ENCODE measurements around the gene SLC38A3. TPM values are rescaled to one million over a fixed set of nuclear protein-coding genes. Genes with fewer than 3 reads are reported as not detected.
"Not testable (repeated sequence)": the region's sequence is repeated elsewhere in the genome, so short reads cannot be mapped to it uniquely, and the experiment has no call there.

The SLC38A3 gene
- polyA plus RNA-seq, 2 donors = 0.08 to 0.11 TPM

GRCh38 chr3:50260027-50260941 is 55.2 kb downstream of the SLC38A3 start:
- WGBS, 2 donors = 2 to 4% methylated on average over 49 to 70 of the region's 70 CpGs
- Histone ChIP-seq H3K36me3 (ENCODE audit: control insufficient read depth in 2 of 2, insufficient read depth in 2 of 2, low read length in 1 of 2) (peaks cover 16 to 21% of the 10 kb centered on the region in 2 donors), H3K4me3 (ENCODE audit: low read depth in 1 of 2, low read length in 2 of 2) (peak overlapping the region; percentile 33 to 50), H3K27ac (ENCODE audit: low read depth in 2 of 2, low read length in 1 of 2) (peak overlapping the region; percentile 85 to 90), H3K27me3 (ENCODE audit: control insufficient read depth in 1 of 2, insufficient read depth in 2 of 2, low read length in 2 of 2) (no peaks in the 10 kb centered on the region), H3K4me1 (ENCODE audit: control insufficient read depth in 2 of 2, insufficient read depth in 2 of 2, low read length in 1 of 2) (peaks cover 0 to 15% of the 10 kb centered on the region in 2 donors), H3K9me3 (ENCODE audit: control insufficient read depth in 2 of 2, insufficient read depth in 1 of 2, low read depth in 1 of 2, low read length in 1 of 2) (no peaks in the 10 kb centered on the region)

DNA sequence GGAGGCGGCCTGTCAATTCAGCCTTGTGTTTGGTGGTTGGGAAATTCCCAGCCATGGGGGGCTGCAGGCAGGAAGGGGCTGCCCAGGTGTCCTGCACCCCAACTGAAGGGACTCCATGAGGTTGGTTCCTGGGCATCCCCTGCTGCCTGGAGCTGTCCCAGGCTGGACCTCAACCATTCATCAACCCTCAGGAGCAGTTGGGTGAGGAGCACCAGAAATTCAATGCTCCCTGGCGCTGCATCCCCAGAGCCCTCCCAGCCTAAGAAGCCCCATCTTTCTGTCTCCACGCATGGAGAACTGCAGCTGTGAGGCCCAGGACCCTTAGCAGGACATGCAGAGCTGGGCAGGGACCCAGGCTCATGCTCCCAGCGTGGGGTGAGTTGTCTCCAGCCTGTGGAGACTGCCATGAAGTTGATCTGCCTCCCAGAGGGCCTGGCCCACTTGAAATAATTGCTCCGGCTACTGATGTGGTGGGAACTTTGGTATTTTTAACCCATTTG is 55.9 kb downstream of the SLC38A3 start:
- Histone ChIP-seq H3K27me3 (ENCODE audit: control insufficient read depth in 1 of 2, insufficient read depth in 2 of 2, low read length in 2 of 2) (no peaks in the 10 kb centered on the region), H3K36me3 (ENCODE audit: control insufficient read depth in 2 of 2, insufficient read depth in 2 of 2, low read length in 1 of 2) (peaks cover 16 to 21% of the 10 kb centered on the region in 2 donors), H3K9me3 (ENCODE audit: control insufficient read depth in 2 of 2, insufficient read depth in 1 of 2, low read depth in 1 of 2, low read length in 1 of 2) (no peaks in the 10 kb centered on the region), H3K4me1 (ENCODE audit: control insufficient read depth in 2 of 2, insufficient read depth in 2 of 2, low read length in 1 of 2) (peaks cover 0 to 15% of the 10 kb centered on the region in 2 donors), H3K27ac (ENCODE audit: low read depth in 2 of 2, low read length in 1 of 2) (peak overlapping the region; percentile 85 to 90), H3K4me3 (ENCODE audit: low read depth in 1 of 2, low read length in 2 of 2) (no peak overlapping the region)
- WGBS, 2 donors = 76 to 78% methylated on average over 5 of the region's 5 CpGs

DNA sequence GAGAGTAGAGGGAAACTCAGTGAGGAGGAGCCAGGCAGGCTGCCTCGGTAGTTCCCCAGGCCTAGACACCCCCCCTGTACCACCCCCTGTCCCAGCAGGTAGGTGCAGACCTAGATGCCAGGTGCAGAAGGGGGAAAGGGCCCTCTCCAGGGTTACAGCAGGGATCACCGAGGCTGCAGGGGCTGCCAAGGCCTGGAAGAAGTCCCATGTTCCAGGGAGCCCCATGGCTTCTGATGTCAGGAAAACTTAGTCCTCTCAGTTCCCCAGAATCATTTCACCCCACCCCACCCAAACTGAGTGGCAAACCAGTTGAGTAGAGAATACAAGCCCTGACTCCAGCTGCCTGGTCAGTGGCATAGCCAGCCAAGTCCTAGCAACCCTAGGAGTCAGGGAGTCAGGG is 56.4 kb downstream of the SLC38A3 start:
- Histone ChIP-seq H3K4me1 (ENCODE audit: control insufficient read depth in 2 of 2, insufficient read depth in 2 of 2, low read length in 1 of 2) (peaks cover 0 to 15% of the 10 kb centered on the region in 2 donors), H3K27me3 (ENCODE audit: control insufficient read depth in 1 of 2, insufficient read depth in 2 of 2, low read length in 2 of 2) (no peaks in the 10 kb centered on the region), H3K27ac (ENCODE audit: low read depth in 2 of 2, low read length in 1 of 2) (peak overlapping the region; percentile 85 to 90), H3K9me3 (ENCODE audit: control insufficient read depth in 2 of 2, insufficient read depth in 1 of 2, low read depth in 1 of 2, low read length in 1 of 2) (no peaks in the 10 kb centered on the region), H3K4me3 (ENCODE audit: low read depth in 1 of 2, low read length in 2 of 2) (no peak overlapping the region), H3K36me3 (ENCODE audit: control insufficient read depth in 2 of 2, insufficient read depth in 2 of 2, low read length in 1 of 2) (peaks cover 11 to 16% of the 10 kb centered on the region in 2 donors)
- WGBS, 2 donors = 51 to 71% methylated on average over 2 of the region's 2 CpGs

DNA sequence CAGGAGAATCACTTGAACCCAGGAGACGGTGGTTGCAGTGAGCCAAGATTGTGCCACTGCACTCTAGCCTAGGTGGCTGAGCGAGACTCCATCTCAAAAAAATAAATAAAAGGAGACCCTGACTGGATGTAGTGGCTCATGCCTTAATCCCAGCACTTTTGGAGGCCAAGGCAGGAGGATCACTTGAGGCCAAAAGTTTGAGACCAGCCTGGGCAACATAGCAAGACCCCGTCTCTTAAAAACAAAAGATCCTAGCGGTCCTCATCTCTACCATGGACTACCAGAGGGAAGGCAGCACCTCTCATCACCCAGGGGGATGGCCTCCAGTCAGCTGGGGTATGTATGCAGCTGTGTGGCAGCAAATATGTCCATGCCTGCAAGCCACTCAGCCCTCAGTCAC is 57.1 kb downstream of the SLC38A3 start:
- H3K27ac ChIP-seq (ENCODE audit: low read depth in 2 of 2, low read length in 1 of 2); H3K4me3 ChIP-seq (ENCODE audit: low read depth in 1 of 2, low read length in 2 of 2); H3K9me3 ChIP-seq (ENCODE audit: control insufficient read depth in 2 of 2, insufficient read depth in 1 of 2, low read depth in 1 of 2, low read length in 1 of 2); H3K27me3 ChIP-seq (ENCODE audit: control insufficient read depth in 1 of 2, insufficient read depth in 2 of 2, low read length in 2 of 2); H3K36me3 ChIP-seq (ENCODE audit: control insufficient read depth in 2 of 2, insufficient read depth in 2 of 2, low read length in 1 of 2): not testable (repeated sequence)
- peaks cover 0 to 15% of the 10 kb centered on the region in 2 donors for H3K4me1 ChIP-seq (ENCODE audit: control insufficient read depth in 2 of 2, insufficient read depth in 2 of 2, low read length in 1 of 2)
- 94 to 97% methylated on average over 4 of the region's 4 CpGs for WGBS, 2 donors

GRCh38 chr3:50262778-50263177 is 57.7 kb downstream of the SLC38A3 start:
- Histone ChIP-seq H3K9me3 (ENCODE audit: control insufficient read depth in 2 of 2, insufficient read depth in 1 of 2, low read depth in 1 of 2, low read length in 1 of 2) (no peaks in the 10 kb centered on the region), H3K36me3 (ENCODE audit: control insufficient read depth in 2 of 2, insufficient read depth in 2 of 2, low read length in 1 of 2) (peaks cover 2 to 6% of the 10 kb centered on the region in 2 donors), H3K4me3 (ENCODE audit: low read depth in 1 of 2, low read length in 2 of 2) (no peak overlapping the region), H3K4me1 (ENCODE audit: control insufficient read depth in 2 of 2, insufficient read depth in 2 of 2, low read length in 1 of 2) (peaks cover under 1 to 17% of the 10 kb centered on the region in 2 donors), H3K27me3 (ENCODE audit: control insufficient read depth in 1 of 2, insufficient read depth in 2 of 2, low read length in 2 of 2) (no peaks in the 10 kb centered on the region), H3K27ac (ENCODE audit: low read depth in 2 of 2, low read length in 1 of 2) (peak overlapping the region in 1 of 2 donors; percentile 5)
- WGBS, 2 donors = 85% methylated on average over 7 of the region's 7 CpGs

GRCh38 chr3:50263478-50264382 is 58.7 kb downstream of the SLC38A3 start:
- Histone ChIP-seq H3K27me3 (ENCODE audit: control insufficient read depth in 1 of 2, insufficient read depth in 2 of 2, low read length in 2 of 2) (no peaks in the 10 kb centered on the region), H3K27ac (ENCODE audit: low read depth in 2 of 2, low read length in 1 of 2) (peak overlapping the region; percentile 69 to 84), H3K36me3 (ENCODE audit: control insufficient read depth in 2 of 2, insufficient read depth in 2 of 2, low read length in 1 of 2) (no peaks in the 10 kb centered on the region), H3K4me1 (ENCODE audit: control insufficient read depth in 2 of 2, insufficient read depth in 2 of 2, low read length in 1 of 2) (peaks cover 3 to 26% of the 10 kb centered on the region in 2 donors), H3K4me3 (ENCODE audit: low read depth in 1 of 2, low read length in 2 of 2) (no peak overlapping the region), H3K9me3 (ENCODE audit: control insufficient read depth in 2 of 2, insufficient read depth in 1 of 2, low read depth in 1 of 2, low read length in 1 of 2) (no peaks in the 10 kb centered on the region)
- 58 to 60% methylated on average over 6 of the region's 6 CpGs for WGBS, 2 donors

DNA sequence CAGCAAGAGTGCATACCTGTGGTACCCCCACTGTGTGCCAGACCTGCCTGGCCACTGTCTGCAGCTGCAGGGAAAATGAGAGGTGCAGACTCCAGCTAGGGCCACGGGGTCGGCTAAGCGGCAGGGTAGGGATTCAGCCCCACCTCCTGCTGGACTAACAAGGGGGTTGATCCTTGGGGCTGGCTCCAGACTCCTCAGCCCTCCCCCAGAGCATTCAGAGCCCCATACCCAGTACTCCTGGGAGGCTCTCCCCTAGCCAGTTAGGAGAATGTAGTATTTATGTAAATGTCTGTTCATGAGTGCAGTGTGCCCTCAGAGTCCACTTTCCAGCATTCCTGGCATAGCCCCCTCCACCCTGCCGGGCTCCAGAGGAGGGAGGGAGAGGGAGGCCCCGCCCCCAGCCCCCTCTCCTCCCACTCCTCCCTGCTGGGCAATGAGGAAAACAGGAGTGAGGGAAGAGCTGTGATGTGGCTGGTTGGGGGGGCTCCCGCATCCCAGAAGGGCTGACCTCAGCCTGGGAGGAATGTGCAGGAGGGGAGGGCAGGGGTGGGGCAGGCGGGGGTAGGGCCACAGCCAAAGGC is 59.4 kb downstream of the SLC38A3 start:
- WGBS, 2 donors = 26 to 35% methylated on average over 7 of the region's 7 CpGs
- peaks cover 9 to 30% of the 10 kb centered on the region in 2 donors for H3K4me1 ChIP-seq (ENCODE audit: control insufficient read depth in 2 of 2, insufficient read depth in 2 of 2, low read length in 1 of 2)
- no peaks in the 10 kb centered on the region for H3K9me3 ChIP-seq (ENCODE audit: control insufficient read depth in 2 of 2, insufficient read depth in 1 of 2, low read depth in 1 of 2, low read length in 1 of 2)
- H3K27me3 ChIP-seq (ENCODE audit: control insufficient read depth in 1 of 2, insufficient read depth in 2 of 2, low read length in 2 of 2) = no peaks in the 10 kb centered on the region
- peak overlapping the region; percentile 69 to 84 for H3K27ac ChIP-seq (ENCODE audit: low read depth in 2 of 2, low read length in 1 of 2)
- H3K36me3 ChIP-seq (ENCODE audit: control insufficient read depth in 2 of 2, insufficient read depth in 2 of 2, low read length in 1 of 2) = no peaks in the 10 kb centered on the region
- no peak overlapping the region for H3K4me3 ChIP-seq (ENCODE audit: low read depth in 1 of 2, low read length in 2 of 2)

DNA sequence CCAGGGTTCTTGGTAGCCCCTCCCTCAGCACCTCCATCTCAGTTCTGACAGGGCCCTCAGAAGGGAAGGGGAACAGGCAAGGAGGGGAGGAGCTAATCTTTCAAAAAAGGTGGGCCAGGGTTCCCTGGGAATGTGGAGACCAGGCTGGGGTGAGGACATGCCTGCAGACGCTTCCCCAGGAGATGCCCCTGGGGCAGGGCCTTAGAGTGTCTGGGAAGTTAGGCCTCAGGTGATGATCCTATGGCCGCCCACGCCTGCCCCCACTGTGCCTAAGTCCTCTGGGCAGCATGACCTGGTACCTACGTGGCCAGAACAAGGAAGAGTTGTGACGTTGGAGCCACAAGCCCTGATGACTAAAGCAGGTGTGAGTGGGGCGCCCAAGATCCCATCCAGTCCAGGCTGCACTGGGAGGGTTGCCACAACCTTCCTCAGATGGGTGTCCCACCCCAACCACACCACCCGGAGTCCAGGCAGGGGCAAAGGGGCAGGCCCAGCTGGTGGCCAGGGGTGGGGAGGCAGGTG is 60.0 kb downstream of the SLC38A3 start:
- Histone ChIP-seq H3K27ac (ENCODE audit: low read depth in 2 of 2, low read length in 1 of 2) (peak overlapping the region; percentile 84 to 88), H3K4me1 (ENCODE audit: control insufficient read depth in 2 of 2, insufficient read depth in 2 of 2, low read length in 1 of 2) (peaks cover 12 to 32% of the 10 kb centered on the region in 2 donors)
- WGBS, 2 donors = 65 to 66% methylated on average over 7 of the region's 7 CpGs

DNA sequence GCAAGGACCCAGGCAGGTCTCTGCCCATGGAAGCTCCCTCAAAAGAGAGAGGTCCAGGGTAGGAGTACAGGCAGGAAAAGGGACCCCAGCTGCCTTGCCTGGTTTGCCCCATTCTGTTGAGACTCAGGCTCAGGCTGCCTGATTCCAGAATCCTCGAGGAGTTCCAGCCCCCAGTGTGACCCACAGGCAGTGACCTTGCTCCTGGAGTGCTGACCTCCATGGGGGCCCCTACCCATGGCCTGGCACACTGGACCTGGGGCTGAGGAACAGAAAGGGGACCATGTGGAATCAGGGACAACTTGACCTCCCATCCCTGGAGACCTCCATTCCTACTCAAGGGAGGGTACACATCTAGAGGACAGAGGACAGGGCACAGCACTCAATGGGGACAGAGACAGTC is 60.5 kb downstream of the SLC38A3 start:
- Histone ChIP-seq H3K27ac (ENCODE audit: low read depth in 2 of 2, low read length in 1 of 2) (peak overlapping the region; percentile 84 to 88), H3K36me3 (ENCODE audit: control insufficient read depth in 2 of 2, insufficient read depth in 2 of 2, low read length in 1 of 2) (no peaks in the 10 kb centered on the region), H3K27me3 (ENCODE audit: control insufficient read depth in 1 of 2, insufficient read depth in 2 of 2, low read length in 2 of 2) (no peaks in the 10 kb centered on the region), H3K9me3 (ENCODE audit: control insufficient read depth in 2 of 2, insufficient read depth in 1 of 2, low read depth in 1 of 2, low read length in 1 of 2) (no peaks in the 10 kb centered on the region), H3K4me1 (ENCODE audit: control insufficient read depth in 2 of 2, insufficient read depth in 2 of 2, low read length in 1 of 2) (peaks cover 13 to 30% of the 10 kb centered on the region in 2 donors), H3K4me3 (ENCODE audit: low read depth in 1 of 2, low read length in 2 of 2) (no peak overlapping the region)
- WGBS, 2 donors = 57 to 67% methylated on average over 1 of the region's 1 CpG

More for the DNA sequence above, 60.0 kb downstream of the SLC38A3 start:
- Histone ChIP-seq H3K36me3 (ENCODE audit: control insufficient read depth in 2 of 2, insufficient read depth in 2 of 2, low read length in 1 of 2) (no peaks in the 10 kb centered on the region), H3K9me3 (ENCODE audit: control insufficient read depth in 2 of 2, insufficient read depth in 1 of 2, low read depth in 1 of 2, low read length in 1 of 2) (no peaks in the 10 kb centered on the region), H3K4me3 (ENCODE audit: low read depth in 1 of 2, low read length in 2 of 2) (no peak overlapping the region), H3K27me3 (ENCODE audit: control insufficient read depth in 1 of 2, insufficient read depth in 2 of 2, low read length in 2 of 2) (no peaks in the 10 kb centered on the region)
